Esophagus muscularis mucosa (tissue), 4 donors: ENCODE measurements around the gene EHBP1.

Experiments used
- CTCF ChIP-seq, 3 experiments: fragments of 200-600 bp in 2 of 3; fragments of 450-650 bp in 1 of 3; sonication (generic) in 2 of 3; IDR thresholded peaks; one replicate each; pipeline ENCODE4 v1.5.1; 2017 to 2019; ENCODE audit warnings: antibody characterized with exemption in 3 of 3, mild to moderate bottlenecking in 2 of 3, moderate library complexity in 1 of 3
- EP300 ChIP-seq: sonication (generic); formaldehyde crosslinking; IDR thresholded peaks from one replicate; pipeline ENCODE4 v1.6.1; 2017; ENCODE audit warnings: antibody characterized with exemption
- POLR2A ChIP-seq: fragments of 450-650 bp; IDR thresholded peaks from one replicate; pipeline ENCODE4 v1.6.1; 2017; ENCODE audit warnings: antibody characterized with exemption, moderate library complexity, mild to moderate bottlenecking, low read depth
- POLR2AphosphoS5 ChIP-seq, 2 donors: sonication (generic); formaldehyde crosslinking; IDR thresholded peaks; one replicate each; pipeline ENCODE4 v1.6.1; 2017; ENCODE audit warnings: antibody characterized with exemption in 2 of 2

GRCh38 chr2:62793213-62793612, 87.7 kb downstream of the EHBP1 start:
- no peak for TF ChIP-seq CTCF (IDR thresholded peaks at IDR 0.05)
- TF ChIP-seq POLR2A, result no peak
- no peak for TF ChIP-seq POLR2AphosphoS5 (IDR thresholded peaks at IDR 0.05)
- no peak for TF ChIP-seq EP300
